CD14-positive monocyte (primary cell): Measurements from ENCODE around the gene CAMTA1. TPM values are rescaled to one million over a fixed set of nuclear protein-coding genes. Genes with fewer than 3 reads are reported as not detected.

Experiments
- DNase-seq, 3 donors: peaks; one replicate each; pipeline ENCODE4 v3.0.0-alpha.2; 2011 to 2022
- H2AFZ ChIP-seq: 2 replicates; pipeline ENCODE4 v1.6.0; 2012; ENCODE audit warnings: mild to moderate bottlenecking, low read depth, low read length, inconsistent platforms; ENCODE audit not compliant: insufficient read depth, poor library complexity, severe bottlenecking
- H3K27ac ChIP-seq, 2 donors: 1 replicate in 1 of 2; 2 replicates in 1 of 2; pipeline ENCODE4 v1.5.1; 2012 to 2013; ENCODE audit warnings: low read length in 2 of 2, control low read depth in 1 of 2, inconsistent platforms in 1 of 2, low read depth in 1 of 2, mild to moderate bottlenecking in 1 of 2
- H3K27me3 ChIP-seq, 2 donors: one replicate each; pipeline versions ENCODE4 v1.6.0 to v1.6.1; 2011 to 2013; ENCODE audit warnings: low read length in 2 of 2; ENCODE audit not compliant: control insufficient read depth in 2 of 2, insufficient read depth in 2 of 2
- H3K36me3 ChIP-seq, 2 donors: replicated peaks in 1 of 2; 1 replicate in 1 of 2; 2 replicates in 1 of 2; pipeline versions ENCODE4 v1.5.1 to v1.6.1; 2012 to 2013; ENCODE audit warnings: low read length in 2 of 2, control low read depth in 1 of 2, inconsistent platforms in 1 of 2, mild to moderate bottlenecking in 1 of 2; ENCODE audit not compliant: insufficient read depth in 2 of 2, control insufficient read depth in 1 of 2
- H3K4me1 ChIP-seq, 2 donors: 1 replicate in 1 of 2; 2 replicates in 1 of 2; pipeline versions ENCODE4 v1.5.1 to v1.6.1; 2012 to 2013; ENCODE audit warnings: low read length in 2 of 2, control low read depth in 1 of 2, inconsistent platforms in 1 of 2, mild to moderate bottlenecking in 1 of 2, moderate library complexity in 1 of 2; ENCODE audit not compliant: insufficient read depth in 2 of 2, control insufficient read depth in 1 of 2
- H3K4me2 ChIP-seq: replicated peaks from 2 replicates; pipeline ENCODE3; 2012; ENCODE audit warnings: low read length, moderate library complexity, mild to moderate bottlenecking; ENCODE audit not compliant: poor library complexity, severe bottlenecking; ENCODE audit errors: extremely low read depth
- H3K4me3 ChIP-seq, 3 experiments: fragments of 200-600 bp in 1 of 3; sonication (generic) in 1 of 3; replicated peaks in 1 of 3; 1 replicate in 2 of 3; 2 replicates in 1 of 3; pipeline ENCODE4 v1.5.1; 2011 to 2013; ENCODE audit warnings: low read length in 3 of 3, mild to moderate bottlenecking in 3 of 3, control low read depth in 2 of 3, low read depth in 2 of 3, inconsistent platforms in 1 of 3, moderate library complexity in 1 of 3
- H3K79me2 ChIP-seq: 2 replicates; pipeline ENCODE4 v1.6.0; 2012; ENCODE audit warnings: mild to moderate bottlenecking, control low read depth, inconsistent platforms, low read length, moderate library complexity; ENCODE audit not compliant: insufficient read depth
- H3K9ac ChIP-seq: 2 replicates; pipeline ENCODE4 v1.6.0; 2017; ENCODE audit warnings: low read length, mild to moderate bottlenecking; ENCODE audit not compliant: insufficient read depth, poor library complexity, severe bottlenecking
- H3K9me3 ChIP-seq, 2 donors: replicated peaks in 1 of 2; 1 replicate in 1 of 2; 2 replicates in 1 of 2; pipeline versions ENCODE4 v1.5.1 to v1.6.1; 2012 to 2013; ENCODE audit warnings: low read length in 2 of 2, control low read depth in 1 of 2; ENCODE audit not compliant: control insufficient read depth in 1 of 2, insufficient read depth in 1 of 2
- H4K20me1 ChIP-seq: 2 replicates; pipeline ENCODE4 v1.6.0; 2012; ENCODE audit warnings: mild to moderate bottlenecking, low read length, control low read depth, moderate library complexity; ENCODE audit not compliant: insufficient read depth
- H3K27ac Mint-ChIP-seq, 7 donors: one replicate each; pipeline ENCODE4 v1.8.0; 2020; ENCODE audit warnings: mild to moderate bottlenecking in 7 of 7, mixed read lengths in 7 of 7, moderate library complexity in 6 of 7, inconsistent platforms in 2 of 7
- H3K27me3 Mint-ChIP-seq, 3 donors: one replicate each; pipeline ENCODE4 v1.8.0; 2021 to 2022; ENCODE audit warnings: low read depth in 3 of 3, mild to moderate bottlenecking in 3 of 3, mixed read lengths in 3 of 3, moderate library complexity in 3 of 3, inconsistent platforms in 1 of 3
- H3K36me3 Mint-ChIP-seq, 2 donors: one replicate each; pipeline ENCODE4 v1.8.0; 2020; ENCODE audit warnings: mixed read lengths in 2 of 2, inconsistent platforms in 1 of 2, mild to moderate bottlenecking in 1 of 2
- H3K4me1 Mint-ChIP-seq: one replicate; pipeline ENCODE4 v1.8.0; 2020; ENCODE audit warnings: mild to moderate bottlenecking, mixed read lengths
- H3K4me3 Mint-ChIP-seq, 2 donors: one replicate each; pipeline ENCODE4 v1.8.0; 2020; ENCODE audit warnings: mild to moderate bottlenecking in 2 of 2, mixed read lengths in 2 of 2, moderate library complexity in 1 of 2
- H3K9me3 Mint-ChIP-seq, 7 donors: one replicate each; pipeline ENCODE4 v1.8.0; 2020 to 2022; ENCODE audit warnings: mixed read lengths in 7 of 7, mild to moderate bottlenecking in 6 of 7, moderate library complexity in 6 of 7, inconsistent platforms in 2 of 7
- CTCF ChIP-seq: fragments of 200-600 bp; IDR thresholded peaks from one replicate; pipeline ENCODE4 v1.8.0; 2022; ENCODE audit warnings: antibody characterized with exemption, mild to moderate bottlenecking
- WGBS: methylation state at CpG from one replicate; pipeline ENCODE4 v1.1.5; 2013; ENCODE audit warnings: missing lambda C conversion rate; ENCODE audit not compliant: insufficient coverage; 5-methylcytosine and 5-hydroxymethylcytosine counted together
- intact Hi-C, 2 donors: fragments of 100-400 bp; cut with micrococcal nuclease; formaldehyde crosslinking; loops; one replicate each; pipeline versions ENCODE4 v1.15.0 to v1.15.1; 2023
- polyA plus RNA-seq, 3 donors: library from polyadenylated mRNA; depleted of rRNA in 1 of 3; unstranded in 2 of 3; stranded (reverse) in 1 of 3; fragments of 300-500 nt in 2 of 3; fragments of >200 nt in 1 of 3; fragmentation: Illumina TruSeq in 2 of 3; gene quantifications; 1 replicate in 2 of 3; 2 replicates in 1 of 3; pipeline ENCODE4 v1.2.3, GENCODE V29; 2012 to 2021

Gene CAMTA1
- polyA plus RNA-seq, 3 donors = 52.0 to 89.6 (median 78.3) TPM

GRCh38 chr1:6923416-6923815, 138.2 kb downstream of the CAMTA1 start:
- Histone ChIP-seq H3K4me3 (no peak overlapping the region), H3K9me3 (no peaks in the 10 kb centered on the region), H3K4me2 (no peak overlapping the region), H4K20me1 (no peaks in the 10 kb centered on the region), H2AFZ (no peak overlapping the region), H3K4me1 (no peaks in the 10 kb centered on the region), H3K27me3 (no peaks in the 10 kb centered on the region), H3K36me3 (no peaks in the 10 kb centered on the region), H3K9ac (no peak overlapping the region), H3K79me2 (no peaks in the 10 kb centered on the region), H3K27ac (no peak overlapping the region)
- H3K27me3 Mint-ChIP-seq = peaks cover 3 to 16% (median 4%) of the 10 kb centered on the region in 3 donors
- H3K27ac Mint-ChIP-seq = no peak overlapping the region
- no peak overlapping the region for H3K4me3 Mint-ChIP-seq
- no peak for DNase-seq
- no peaks in the 10 kb centered on the region for H3K4me1 Mint-ChIP-seq
- H3K9me3 Mint-ChIP-seq = peaks cover 0 to 22% (median 7%) of the 10 kb centered on the region in 7 donors
- WGBS = 57% methylated on average over 5 of the region's 6 CpGs
- no peaks in the 10 kb centered on the region for H3K36me3 Mint-ChIP-seq
- no peak for TF ChIP-seq CTCF
- intact Hi-C loops = no loop called here

GRCh38 chr1:6923955-6924881, 139.0 kb downstream of the CAMTA1 start:
- no peak overlapping the region for H3K27ac ChIP-seq
- no peaks in the 10 kb centered on the region for H4K20me1 ChIP-seq
- H2AFZ ChIP-seq = no peak overlapping the region
- Mint-ChIP-seq H3K27me3 (peaks cover 3 to 14% (median 4%) of the 10 kb centered on the region in 3 donors), H3K4me3 (no peak overlapping the region), H3K9me3 (peaks cover 0 to 22% (median 7%) of the 10 kb centered on the region in 7 donors), H3K4me1 (no peaks in the 10 kb centered on the region), H3K36me3 (no peaks in the 10 kb centered on the region), H3K27ac (no peak overlapping the region)
- H3K9me3 ChIP-seq = no peaks in the 10 kb centered on the region
- H3K27me3 ChIP-seq = no peaks in the 10 kb centered on the region
- H3K79me2 ChIP-seq = no peaks in the 10 kb centered on the region
- intact Hi-C loops = no loop called here
- no peak overlapping the region for H3K4me2 ChIP-seq
- 88% methylated on average over 5 of the region's 18 CpGs for WGBS
- H3K4me3 ChIP-seq = no peak overlapping the region
- H3K36me3 ChIP-seq = no peaks in the 10 kb centered on the region
- no peak for DNase-seq
- TF ChIP-seq CTCF = no peak
- H3K4me1 ChIP-seq = no peaks in the 10 kb centered on the region
- H3K9ac ChIP-seq = no peak overlapping the region
